ENCODE data around the gene SLC31A1.

SLC31A1 gene

DNA sequence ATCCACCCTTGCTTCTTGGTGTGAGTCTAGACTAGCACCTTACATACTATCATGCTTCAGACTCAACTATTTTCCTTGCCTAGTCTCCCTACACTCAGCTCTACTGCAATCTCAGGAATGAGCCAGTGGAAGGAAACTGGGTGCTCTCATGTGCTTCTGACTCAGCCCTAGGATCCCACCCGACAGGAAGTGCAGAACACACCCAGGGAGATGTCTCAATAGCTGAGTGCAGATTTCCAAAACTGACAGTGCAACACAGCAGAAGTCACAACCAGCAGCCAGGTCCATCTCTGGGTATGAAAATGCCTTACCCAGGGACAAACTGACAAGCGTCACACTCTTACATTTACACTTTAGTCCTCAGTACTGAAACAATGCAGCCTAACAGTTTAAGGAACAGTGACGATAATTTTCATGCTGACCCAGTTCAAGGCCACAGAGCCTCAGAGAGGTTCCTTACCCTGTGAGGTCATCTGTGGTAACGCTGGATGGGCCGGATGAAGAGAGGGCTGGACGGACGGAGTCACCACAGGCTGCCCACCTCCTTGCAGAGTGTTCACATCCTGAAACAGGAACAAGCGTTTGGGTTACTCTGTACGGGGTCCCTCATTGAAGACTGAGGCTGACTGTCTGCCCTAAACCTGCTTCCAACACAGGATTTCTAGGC, 33.3 kb upstream of the SLC31A1 start:
- TF ChIP-seq, protein P1, sequence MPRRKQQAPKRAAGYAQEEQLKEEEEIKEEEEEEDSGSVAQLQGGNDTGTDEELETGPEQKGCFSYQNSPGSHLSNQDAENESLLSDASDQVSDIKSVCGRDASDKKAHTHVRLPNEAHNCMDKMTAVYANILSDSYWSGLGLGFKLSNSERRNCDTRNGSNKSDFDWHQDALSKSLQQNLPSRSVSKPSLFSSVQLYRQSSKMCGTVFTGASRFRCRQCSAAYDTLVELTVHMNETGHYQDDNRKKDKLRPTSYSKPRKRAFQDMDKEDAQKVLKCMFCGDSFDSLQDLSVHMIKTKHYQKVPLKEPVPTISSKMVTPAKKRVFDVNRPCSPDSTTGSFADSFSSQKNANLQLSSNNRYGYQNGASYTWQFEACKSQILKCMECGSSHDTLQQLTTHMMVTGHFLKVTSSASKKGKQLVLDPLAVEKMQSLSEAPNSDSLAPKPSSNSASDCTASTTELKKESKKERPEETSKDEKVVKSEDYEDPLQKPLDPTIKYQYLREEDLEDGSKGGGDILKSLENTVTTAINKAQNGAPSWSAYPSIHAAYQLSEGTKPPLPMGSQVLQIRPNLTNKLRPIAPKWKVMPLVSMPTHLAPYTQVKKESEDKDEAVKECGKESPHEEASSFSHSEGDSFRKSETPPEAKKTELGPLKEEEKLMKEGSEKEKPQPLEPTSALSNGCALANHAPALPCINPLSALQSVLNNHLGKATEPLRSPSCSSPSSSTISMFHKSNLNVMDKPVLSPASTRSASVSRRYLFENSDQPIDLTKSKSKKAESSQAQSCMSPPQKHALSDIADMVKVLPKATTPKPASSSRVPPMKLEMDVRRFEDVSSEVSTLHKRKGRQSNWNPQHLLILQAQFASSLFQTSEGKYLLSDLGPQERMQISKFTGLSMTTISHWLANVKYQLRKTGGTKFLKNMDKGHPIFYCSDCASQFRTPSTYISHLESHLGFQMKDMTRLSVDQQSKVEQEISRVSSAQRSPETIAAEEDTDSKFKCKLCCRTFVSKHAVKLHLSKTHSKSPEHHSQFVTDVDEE (CRISPR knock-in tag; IDR thresholded peaks at IDR 0.05) = no peak
- TF ChIP-seq ZFP3 (CRISPR knock-in tag; IDR thresholded peaks at IDR 0.05) = no peak
- TF ChIP-seq, protein P2, sequence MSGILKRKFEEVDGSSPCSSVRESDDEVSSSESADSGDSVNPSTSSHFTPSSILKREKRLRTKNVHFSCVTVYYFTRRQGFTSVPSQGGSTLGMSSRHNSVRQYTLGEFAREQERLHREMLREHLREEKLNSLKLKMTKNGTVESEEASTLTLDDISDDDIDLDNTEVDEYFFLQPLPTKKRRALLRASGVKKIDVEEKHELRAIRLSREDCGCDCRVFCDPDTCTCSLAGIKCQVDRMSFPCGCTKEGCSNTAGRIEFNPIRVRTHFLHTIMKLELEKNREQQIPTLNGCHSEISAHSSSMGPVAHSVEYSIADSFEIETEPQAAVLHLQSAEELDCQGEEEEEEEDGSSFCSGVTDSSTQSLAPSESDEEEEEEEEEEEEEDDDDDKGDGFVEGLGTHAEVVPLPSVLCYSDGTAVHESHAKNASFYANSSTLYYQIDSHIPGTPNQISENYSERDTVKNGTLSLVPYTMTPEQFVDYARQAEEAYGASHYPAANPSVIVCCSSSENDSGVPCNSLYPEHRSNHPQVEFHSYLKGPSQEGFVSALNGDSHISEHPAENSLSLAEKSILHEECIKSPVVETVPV (CRISPR knock-in tag; IDR thresholded peaks at IDR 0.05) = no peak
- no peak for TF ChIP-seq TCF4 (CRISPR knock-in tag; IDR thresholded peaks at IDR 0.05; ENCODE audit: borderline replicate concordance)
- no peak for TF ChIP-seq ISL1 (CRISPR knock-in tag; IDR thresholded peaks at IDR 0.05)
- TF ChIP-seq SNAI2 (CRISPR knock-in tag; IDR thresholded peaks at IDR 0.05) = no peak
- TF ChIP-seq, protein P3, sequence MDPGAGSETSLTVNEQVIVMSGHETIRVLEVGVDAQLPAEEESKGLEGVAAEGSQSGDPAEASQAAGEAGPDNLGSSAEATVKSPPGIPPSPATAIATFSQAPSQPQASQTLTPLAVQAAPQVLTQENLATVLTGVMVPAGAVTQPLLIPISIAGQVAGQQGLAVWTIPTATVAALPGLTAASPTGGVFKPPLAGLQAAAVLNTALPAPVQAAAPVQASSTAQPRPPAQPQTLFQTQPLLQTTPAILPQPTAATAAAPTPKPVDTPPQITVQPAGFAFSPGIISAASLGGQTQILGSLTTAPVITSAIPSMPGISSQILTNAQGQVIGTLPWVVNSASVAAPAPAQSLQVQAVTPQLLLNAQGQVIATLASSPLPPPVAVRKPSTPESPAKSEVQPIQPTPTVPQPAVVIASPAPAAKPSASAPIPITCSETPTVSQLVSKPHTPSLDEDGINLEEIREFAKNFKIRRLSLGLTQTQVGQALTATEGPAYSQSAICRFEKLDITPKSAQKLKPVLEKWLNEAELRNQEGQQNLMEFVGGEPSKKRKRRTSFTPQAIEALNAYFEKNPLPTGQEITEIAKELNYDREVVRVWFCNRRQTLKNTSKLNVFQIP (CRISPR knock-in tag; IDR thresholded peaks at IDR 0.05; ENCODE audit: borderline replicate concordance, low read depth) = no peak
- no peak for TF ChIP-seq PPARA (CRISPR knock-in tag; IDR thresholded peaks at IDR 0.05; ENCODE audit: borderline replicate concordance)
- TF ChIP-seq ZNF8 (CRISPR knock-in tag; IDR thresholded peaks at IDR 0.05) = no peak
- peak; percentile 39; the same call in 2 of the 3 replicates for ATAC-seq

DNA sequence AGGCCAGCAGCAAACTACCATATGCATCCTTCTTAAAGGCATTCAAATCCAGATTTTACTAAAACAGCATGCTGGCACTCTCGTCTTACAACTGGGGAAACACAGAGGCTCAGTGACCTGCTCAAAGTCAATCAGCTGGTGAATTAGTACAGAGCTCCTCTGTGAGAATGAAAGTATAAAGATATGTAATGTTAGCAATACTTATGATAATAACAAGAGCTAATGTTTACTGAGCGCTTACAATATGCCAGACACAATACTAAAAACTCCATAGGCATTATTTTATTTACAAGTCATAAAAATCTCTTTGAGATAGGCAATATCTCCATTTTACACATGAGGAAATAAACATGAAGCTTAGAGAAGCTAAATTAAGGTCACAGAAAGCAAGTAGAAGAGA, 28.9 kb upstream of the SLC31A1 start:
- ATAC-seq = no peak
- TF ChIP-seq, protein P1 (CRISPR knock-in tag; IDR thresholded peaks at IDR 0.05) = no peak
- TF ChIP-seq ZFP3 (CRISPR knock-in tag; IDR thresholded peaks at IDR 0.05) = no peak
- no peak for TF ChIP-seq ZNF8 (CRISPR knock-in tag; IDR thresholded peaks at IDR 0.05)
- no peak for TF ChIP-seq ARNTL (CRISPR knock-in tag; IDR thresholded peaks at IDR 0.05; ENCODE audit: borderline replicate concordance, low read depth)
- no peak for TF ChIP-seq ZNF70 (CRISPR knock-in tag; IDR thresholded peaks at IDR 0.05)
- no peak for TF ChIP-seq GLIS3 (CRISPR knock-in tag; IDR thresholded peaks at IDR 0.05)
- TF ChIP-seq ISL1 (CRISPR knock-in tag; IDR thresholded peaks at IDR 0.05) = no peak
- no peak for TF ChIP-seq SNAI2 (CRISPR knock-in tag; IDR thresholded peaks at IDR 0.05)
- no peak for TF ChIP-seq ZC3H10 (CRISPR knock-in tag; IDR thresholded peaks at IDR 0.05)
- no peak for TF ChIP-seq CSDC2 (CRISPR knock-in tag; IDR thresholded peaks at IDR 0.05)
- TF ChIP-seq, protein P3 (CRISPR knock-in tag; IDR thresholded peaks at IDR 0.05; ENCODE audit: borderline replicate concordance, low read depth) = no peak

DNA sequence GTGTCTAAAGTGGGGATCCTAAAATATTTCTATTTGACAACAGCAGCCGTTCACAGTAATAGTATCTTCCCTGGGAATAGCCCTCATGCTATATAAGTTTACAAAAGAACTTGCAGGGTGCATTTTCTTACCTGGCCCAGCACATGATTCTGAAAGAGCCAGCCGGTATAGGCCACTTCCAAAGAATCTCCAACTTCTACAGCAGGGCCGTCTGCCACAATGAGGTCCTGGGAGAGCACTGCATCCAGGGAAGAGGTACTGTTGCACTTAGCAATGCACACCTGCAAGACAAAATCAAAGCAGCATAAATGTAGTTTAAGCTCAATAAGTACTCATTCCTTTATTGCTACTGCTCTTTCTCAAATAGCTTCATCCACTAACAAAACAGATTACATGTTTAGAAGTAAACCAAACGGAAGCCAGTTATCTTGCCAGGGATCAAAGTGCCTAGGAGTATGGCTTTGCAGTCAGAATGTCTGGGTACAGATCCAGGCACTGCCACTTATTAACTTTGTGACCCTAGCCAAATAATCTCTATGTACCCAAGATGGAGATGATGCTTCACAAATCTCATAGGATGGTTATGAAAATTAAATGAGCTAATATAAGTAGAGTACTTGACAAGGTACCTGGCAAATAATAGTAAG, 21.5 kb upstream of the SLC31A1 start:
- ATAC-seq = no peak
- TF ChIP-seq, protein P4, sequence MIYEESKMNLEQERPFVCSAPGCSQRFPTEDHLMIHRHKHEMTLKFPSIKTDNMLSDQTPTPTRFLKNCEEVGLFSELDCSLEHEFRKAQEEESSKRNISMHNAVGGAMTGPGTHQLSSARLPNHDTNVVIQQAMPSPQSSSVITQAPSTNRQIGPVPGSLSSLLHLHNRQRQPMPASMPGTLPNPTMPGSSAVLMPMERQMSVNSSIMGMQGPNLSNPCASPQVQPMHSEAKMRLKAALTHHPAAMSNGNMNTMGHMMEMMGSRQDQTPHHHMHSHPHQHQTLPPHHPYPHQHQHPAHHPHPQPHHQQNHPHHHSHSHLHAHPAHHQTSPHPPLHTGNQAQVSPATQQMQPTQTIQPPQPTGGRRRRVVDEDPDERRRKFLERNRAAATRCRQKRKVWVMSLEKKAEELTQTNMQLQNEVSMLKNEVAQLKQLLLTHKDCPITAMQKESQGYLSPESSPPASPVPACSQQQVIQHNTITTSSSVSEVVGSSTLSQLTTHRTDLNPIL (CRISPR knock-in tag; IDR thresholded peaks at IDR 0.05; ENCODE audit: low read depth) = no peak
- TF ChIP-seq ISL1 (CRISPR knock-in tag; IDR thresholded peaks at IDR 0.05) (no peak), TOX (CRISPR knock-in tag; IDR thresholded peaks at IDR 0.05; ENCODE audit: borderline replicate concordance) (no peak)
- TF ChIP-seq, protein P2 (CRISPR knock-in tag; IDR thresholded peaks at IDR 0.05) = no peak
